Measurements from ENCODE around the gene KIR3DL1.
A peak's percentile ranks its signal among the peaks of the same experiment; 100 is the strongest.
"Not testable (repeated sequence)": the region's sequence is repeated elsewhere in the genome, so short reads cannot be mapped to it uniquely, and the experiment has no call there.

KIR3DL1 gene

GRCh38 chr19:54816251-54816650 lies at the start of gene KIR3DL1:
Gene KIR3DL1, plus strand, starts transcription at chr19:54816468.
- DNase-seq = not testable (repeated sequence)

DNA sequence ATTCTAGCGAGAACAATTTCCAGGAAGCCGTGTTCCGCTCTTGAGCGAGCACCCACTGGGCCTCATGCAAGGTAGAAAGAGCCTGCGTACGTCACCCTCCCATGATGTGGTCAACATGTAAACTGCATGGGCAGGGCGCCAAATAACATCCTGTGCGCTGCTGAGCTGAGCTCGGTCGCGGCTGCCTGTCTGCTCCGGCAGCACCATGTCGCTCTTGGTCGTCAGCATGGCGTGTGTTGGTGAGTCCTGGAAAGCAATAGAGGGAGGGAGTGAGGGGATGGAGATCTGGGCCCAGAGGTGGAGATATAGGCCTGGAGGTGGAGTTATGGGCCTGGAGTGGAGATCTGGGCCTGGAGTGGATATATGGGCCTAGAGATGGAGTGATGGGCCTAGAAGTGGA lies 46.6 kb upstream of the KIR3DL1 start, which contains the start of gene KIR2DL1:
TSS of gene KIR2DL1 (plus strand) at position 148 of the 400 bp plus-strand sequence. CDS start at position 206, 58 bp downstream.
- DNase-seq = not testable (repeated sequence)

DNA sequence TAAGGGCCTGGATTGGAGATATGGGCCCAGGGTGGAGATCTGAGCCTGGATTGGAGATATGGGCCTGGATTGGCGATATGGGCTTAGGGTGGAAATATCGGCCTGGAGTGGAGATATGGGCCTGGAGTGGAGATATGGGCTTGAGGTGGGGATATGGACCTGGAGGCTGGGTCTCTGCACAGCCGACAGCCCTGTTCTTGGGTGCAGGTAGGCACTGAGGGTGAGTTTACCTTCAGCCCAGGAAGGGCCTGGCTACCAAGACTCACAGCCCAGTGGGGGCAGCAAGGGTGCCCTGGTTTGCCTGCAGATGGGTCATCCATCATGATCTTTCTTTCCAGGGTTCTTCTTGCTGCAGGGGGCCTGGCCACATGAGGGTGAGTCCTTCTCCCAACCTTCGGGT lies 45.8 kb upstream of the KIR3DL1 start:
- DNase-seq = not testable (repeated sequence)

DNA sequence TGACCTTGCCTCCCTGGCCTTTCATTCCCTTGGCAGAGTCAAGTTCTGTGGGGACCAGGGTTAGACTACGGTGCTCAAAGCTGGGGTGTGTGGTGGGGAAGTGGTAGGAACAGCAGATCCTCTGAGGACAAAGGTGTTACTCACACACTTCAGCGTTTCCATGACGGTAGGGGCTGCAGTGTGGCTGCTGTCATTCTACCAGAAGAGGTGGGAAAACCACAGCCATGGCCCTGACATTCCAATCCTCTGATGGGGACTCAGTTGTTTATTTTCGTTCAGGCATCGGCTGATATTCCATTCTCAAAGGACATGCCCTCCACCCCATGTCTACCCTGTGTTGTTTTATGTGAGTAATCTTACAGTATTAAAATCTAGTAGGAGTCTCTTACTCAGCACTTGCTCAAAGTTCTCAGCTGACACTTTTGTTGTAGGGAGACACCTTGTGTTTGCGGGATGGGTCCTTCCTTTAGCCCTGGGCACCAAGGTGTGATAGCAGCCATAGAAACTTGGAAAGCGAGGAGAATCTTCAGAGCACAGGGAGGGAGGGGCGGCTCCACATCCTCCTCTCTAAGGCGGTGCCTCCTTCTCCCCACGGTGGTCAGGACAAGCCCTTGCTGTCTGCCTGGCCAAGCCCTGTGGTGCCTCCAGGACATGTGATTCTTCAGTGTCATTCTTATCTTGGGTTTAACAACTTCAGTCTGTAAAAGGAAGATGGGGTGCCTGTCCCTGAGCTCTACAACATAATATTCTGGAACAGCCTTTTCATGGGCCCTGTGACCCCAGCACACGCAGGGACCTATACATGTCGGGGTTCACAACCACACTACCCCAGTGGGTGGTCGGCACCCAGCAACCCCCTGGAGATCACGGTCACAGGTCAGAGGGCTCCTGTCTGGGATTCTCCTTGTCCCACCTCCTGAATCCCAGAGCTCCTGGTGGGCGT lies 45.0 kb upstream of the KIR3DL1 start:
- not testable (repeated sequence) for DNase-seq

- DNase-seq = not testable (repeated sequence)
Observed at GRCh38 chr19:54772666-54773065, 43.6 kb upstream of the KIR3DL1 start.

DNA sequence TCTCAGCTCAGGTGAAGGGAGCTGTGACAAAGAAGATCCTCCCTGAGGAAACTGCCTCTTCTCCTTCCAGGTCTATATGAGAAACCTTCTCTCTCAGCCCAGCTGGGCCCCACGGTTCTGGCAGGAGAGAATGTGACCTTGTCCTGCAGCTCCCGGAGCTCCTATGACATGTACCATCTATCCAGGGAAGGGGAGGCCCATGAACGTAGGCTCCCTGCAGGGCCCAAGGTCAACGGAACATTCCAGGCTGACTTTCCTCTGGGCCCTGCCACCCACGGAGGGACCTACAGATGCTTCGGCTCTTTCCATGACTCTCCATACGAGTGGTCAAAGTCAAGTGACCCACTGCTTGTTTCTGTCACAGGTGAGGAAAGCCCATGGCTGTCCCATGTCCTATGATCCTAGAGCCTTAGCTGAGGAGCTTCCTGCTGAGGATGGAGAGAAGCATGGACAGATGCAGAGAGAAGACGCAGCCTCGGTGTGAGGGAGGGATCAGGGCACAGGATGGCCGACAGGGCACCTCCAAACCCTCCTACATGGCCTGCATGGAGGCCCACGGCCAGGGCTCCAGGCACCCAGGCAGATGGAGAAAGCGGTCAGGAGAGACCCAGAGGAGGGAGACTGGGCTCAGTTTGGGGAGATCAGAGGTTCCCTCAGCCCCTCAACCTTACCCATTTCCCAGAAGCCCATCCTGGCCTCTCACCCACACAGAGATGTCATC lies 41.0 kb upstream of the KIR3DL1 start:
- DNase-seq = not testable (repeated sequence)

- DNase-seq = not testable (repeated sequence)
Observed at GRCh38 chr19:54775830-54776229, 40.4 kb upstream of the KIR3DL1 start.

DNA sequence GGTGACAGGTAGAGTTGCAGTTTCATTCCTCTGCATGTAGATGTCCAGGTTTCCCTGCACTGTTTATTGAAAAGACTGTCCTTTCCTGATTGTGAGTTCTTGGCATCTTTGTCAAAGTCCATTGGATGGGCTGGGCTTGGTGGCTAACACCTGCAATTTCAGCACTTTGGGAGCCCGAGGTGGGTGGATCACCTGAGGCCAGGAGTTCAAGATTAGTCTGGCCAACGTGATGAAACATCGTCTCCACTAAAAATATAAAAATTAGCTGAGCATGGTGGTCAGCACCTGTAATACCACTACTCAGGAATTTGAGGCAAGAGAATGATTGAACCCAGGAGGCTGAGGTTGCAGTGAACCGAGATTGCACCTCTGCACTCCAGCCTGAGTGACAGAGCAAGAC lies 38.4 kb upstream of the KIR3DL1 start:
- not testable (repeated sequence) for DNase-seq

DNA sequence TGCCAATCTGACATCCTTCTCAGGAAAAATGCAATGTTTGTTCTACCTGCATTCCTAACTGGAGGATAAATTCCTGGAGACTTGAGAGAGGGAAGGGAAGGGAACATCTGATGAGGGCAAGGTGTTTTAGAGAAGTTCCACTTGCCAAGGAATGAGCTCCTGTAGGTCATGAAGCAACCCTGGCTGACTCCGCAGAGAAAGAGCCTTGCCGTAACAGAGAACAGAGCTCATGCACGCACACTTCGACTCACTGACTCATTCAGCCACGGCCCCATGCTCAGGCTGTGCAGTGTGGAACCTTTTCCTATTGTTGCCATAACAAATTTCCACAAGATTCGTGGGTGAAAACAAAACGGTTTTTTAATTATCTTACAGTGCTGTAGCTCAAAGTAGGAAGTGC lies 37.4 kb upstream of the KIR3DL1 start:
- not testable (repeated sequence) for DNase-seq

DNA sequence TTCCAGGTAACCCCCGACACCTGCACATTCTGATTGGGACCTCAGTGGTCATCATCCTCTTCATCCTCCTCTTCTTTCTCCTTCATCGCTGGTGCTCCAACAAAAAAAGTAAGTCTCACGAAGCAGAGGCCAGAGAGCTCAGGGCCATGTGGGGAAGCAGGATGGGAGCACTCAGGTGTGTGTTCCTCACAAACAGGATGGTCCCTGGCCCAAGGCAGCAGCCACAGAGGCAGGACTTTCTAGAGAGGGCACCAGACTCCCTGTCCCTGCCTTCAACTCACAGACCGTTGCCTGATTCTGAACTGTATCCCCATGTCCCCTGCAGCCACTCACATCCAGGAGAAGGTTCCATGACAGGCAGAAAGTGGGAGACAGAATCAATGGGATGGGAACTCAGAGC lies 33.4 kb upstream of the KIR3DL1 start:
- DNase-seq = not testable (repeated sequence)

- DNase-seq = not testable (repeated sequence)
Observed at GRCh38 chr19:54786091-54786723, 30.1 kb upstream of the KIR3DL1 start.

GRCh38 chr19:54788154-54788553 lies 28.1 kb upstream of the KIR3DL1 start:
- not testable (repeated sequence) for DNase-seq

DNA sequence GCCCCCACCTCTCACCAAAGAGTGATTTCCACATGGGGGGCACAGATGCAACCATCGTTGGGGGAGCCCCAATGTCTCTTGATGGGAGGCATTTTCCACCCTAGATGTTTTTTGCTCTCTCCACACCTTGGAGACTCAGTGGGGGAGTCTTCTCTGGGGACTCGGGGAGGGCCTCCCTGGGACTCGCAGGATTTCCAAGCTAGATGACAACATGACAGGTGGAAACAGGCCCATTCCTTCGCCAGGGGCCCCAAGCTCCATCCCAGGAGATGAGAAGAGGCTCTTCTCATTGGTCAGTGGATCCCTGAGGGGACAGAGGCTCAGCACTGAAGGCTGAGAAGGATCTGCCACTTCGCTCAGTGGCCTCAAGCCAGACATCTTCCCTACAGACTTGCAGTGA lies 25.6 kb upstream of the KIR3DL1 start:
- DNase-seq = no peak

DNA sequence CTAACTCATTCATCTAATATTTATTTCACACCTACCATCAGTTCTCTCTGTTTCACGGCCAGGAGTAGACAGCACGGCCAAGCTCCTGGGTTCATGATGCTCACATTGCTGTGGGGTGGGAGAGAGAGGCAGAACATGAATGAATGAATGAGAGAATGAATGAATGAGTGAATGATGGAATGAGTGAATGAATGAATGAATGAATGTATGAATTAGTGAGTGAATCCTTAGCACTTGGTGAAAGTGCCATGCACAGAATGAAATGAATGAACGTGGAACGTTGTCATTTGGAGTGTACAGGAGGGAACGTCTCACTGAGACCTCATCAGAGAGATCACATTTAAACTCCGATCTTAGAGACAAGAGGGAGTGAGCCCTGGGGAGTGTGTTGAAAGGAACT lies 24.8 kb upstream of the KIR3DL1 start:
- no peak for DNase-seq

- no peak for DNase-seq
Observed at GRCh38 chr19:54792814-54793213, 23.5 kb upstream of the KIR3DL1 start.

DNA sequence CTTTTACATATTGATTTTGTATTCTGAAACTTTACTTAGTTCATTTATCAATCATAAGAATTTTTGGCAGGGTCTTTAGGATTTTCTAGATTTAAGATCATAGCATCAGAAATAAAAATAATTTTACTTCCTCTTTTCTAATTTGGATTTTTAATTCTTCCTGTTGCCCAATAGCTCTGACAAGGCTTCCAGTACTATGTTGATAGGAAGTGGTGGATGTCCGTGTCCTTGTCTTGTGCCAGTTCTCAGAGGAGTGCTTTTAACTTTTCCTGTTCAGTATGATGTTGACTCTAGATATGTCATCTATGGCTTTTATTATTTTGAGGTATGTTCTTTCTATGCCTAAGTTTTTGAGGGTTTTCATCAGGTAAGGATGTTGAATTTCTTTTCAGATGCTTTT lies 20.5 kb upstream of the KIR3DL1 start:
- peak; percentile 19 for DNase-seq

- DNase-seq = no peak
Observed at GRCh38 chr19:54803410-54803809, 12.9 kb upstream of the KIR3DL1 start, which contains the start of gene KIR2DL4. Gene KIR2DL4, plus strand, starts transcription at chr19:54803610. Its CDS starts 42 bp downstream, at chr19:54803652.

GRCh38 chr19:54804101-54804500 lies 12.2 kb upstream of the KIR3DL1 start:
- no peak for DNase-seq

GRCh38 chr19:54804571-54804970 lies 11.7 kb upstream of the KIR3DL1 start:
- DNase-seq = no peak

DNA sequence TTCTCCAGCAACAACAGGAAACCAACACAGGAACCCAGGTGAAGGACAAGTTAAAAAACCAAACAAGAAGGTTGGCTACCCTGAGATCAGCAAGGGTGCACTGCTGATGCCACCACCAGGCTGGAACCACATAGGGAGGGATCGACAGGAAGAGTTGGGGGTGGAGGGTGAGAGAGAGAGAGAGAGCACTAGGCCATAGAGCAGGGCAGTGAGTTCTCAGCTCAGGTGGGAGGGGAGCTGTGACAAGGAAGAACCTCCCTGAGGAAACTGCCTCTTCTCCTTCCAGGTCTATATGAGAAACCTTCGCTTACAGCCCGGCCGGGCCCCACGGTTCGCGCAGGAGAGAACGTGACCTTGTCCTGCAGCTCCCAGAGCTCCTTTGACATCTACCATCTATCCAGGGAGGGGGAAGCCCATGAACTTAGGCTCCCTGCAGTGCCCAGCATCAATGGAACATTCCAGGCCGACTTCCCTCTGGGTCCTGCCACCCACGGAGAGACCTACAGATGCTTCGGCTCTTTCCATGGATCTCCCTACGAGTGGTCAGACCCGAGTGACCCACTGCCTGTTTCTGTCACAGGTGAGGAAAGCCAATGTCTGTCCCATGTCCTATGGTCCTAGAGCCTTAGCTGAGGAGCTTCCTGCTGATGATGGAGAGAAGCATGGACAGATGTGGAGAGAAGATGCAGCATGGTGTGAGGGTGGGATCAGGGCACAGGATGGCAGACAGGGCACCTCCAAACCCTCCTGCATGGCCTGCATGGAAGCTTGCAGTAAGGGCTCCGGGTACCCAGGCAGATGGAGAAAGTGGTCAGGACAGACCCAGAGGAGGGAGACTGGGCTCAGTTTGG lies 10.4 kb upstream of the KIR3DL1 start:
- no peak for DNase-seq

GRCh38 chr19:54806516-54806838 lies 9.8 kb upstream of the KIR3DL1 start:
- DNase-seq = no peak

GRCh38 chr19:54814571-54814970 lies 1.7 kb upstream of the KIR3DL1 start:
- not testable (repeated sequence) for DNase-seq
